B cell (primary cell): ENCODE results near the gene GLIS1. TPM values are rescaled to one million over a fixed set of nuclear protein-coding genes. Genes with fewer than 3 reads are reported as not detected.

Experiments
- ATAC-seq: fragments of 200-7000 bp; cut with Tn5 transposase; one replicate; pipeline ENCODE4 v1.10.0; 2021; ENCODE audit warnings: low read depth, mild to moderate bottlenecking, moderate number of reproducible peaks, moderate library complexity
- CTCF ChIA-PET: fragments of 350-600 bp; sonication (Branson Sonifier 250); formaldehyde crosslinking; loops from one replicate; lab custom pipeline; 2021; ENCODE audit warnings: antibody characterized with exemption, inconsistent platforms; lab: Charles Lee
- POLR2A ChIA-PET: fragments of 350-600 bp; sonication (Branson Sonifier 250); formaldehyde crosslinking; loops from one replicate; lab custom pipeline; 2021; ENCODE audit warnings: antibody characterized with exemption; lab: Charles Lee
- DNase-seq: peaks from one replicate; pipeline ENCODE4 v3.0.0; 2013
- H2AFZ ChIP-seq: 2 replicates; pipeline ENCODE4 v1.6.1; 2012; ENCODE audit warnings: mild to moderate bottlenecking, low read depth, low read length; ENCODE audit not compliant: insufficient read depth, poor library complexity, severe bottlenecking
- H3K27ac ChIP-seq, 2 donors: 1 replicate in 1 of 2; 2 replicates in 1 of 2; pipeline ENCODE4 v1.5.1; 2012 to 2013; ENCODE audit warnings: low read length in 2 of 2, mild to moderate bottlenecking in 2 of 2, moderate library complexity in 1 of 2
- H3K27me3 ChIP-seq, 4 experiments: fragments of 200-600 bp in 1 of 4; sonication (generic) in 1 of 4; replicated peaks in 1 of 4; 1 replicate in 2 of 4; 2 replicates in 2 of 4; pipeline versions ENCODE4 v1.6.1 to v1.7.0; 2013 to 2016; ENCODE audit warnings: low read length in 3 of 4, mild to moderate bottlenecking in 2 of 4, mixed read lengths in 1 of 4, moderate library complexity in 1 of 4; ENCODE audit not compliant: insufficient read depth in 4 of 4, control insufficient read depth in 3 of 4; ENCODE audit errors: control extremely low read depth in 1 of 4
- H3K36me3 ChIP-seq, 2 experiments: replicated peaks in 1 of 2; 1 replicate in 1 of 2; 2 replicates in 1 of 2; pipeline versions ENCODE4 v1.6.1 to v1.7.1; 2013; ENCODE audit warnings: low read length in 1 of 2; ENCODE audit not compliant: insufficient read depth in 2 of 2, control insufficient read depth in 1 of 2; ENCODE audit errors: control extremely low read depth in 1 of 2, extremely low read depth in 1 of 2
- H3K4me1 ChIP-seq, 2 donors: fragments of 200-600 bp in 1 of 2; sonication (generic) in 1 of 2; 1 replicate in 1 of 2; 2 replicates in 1 of 2; pipeline versions ENCODE4 v1.5.1 to v1.6.1; 2013 to 2017; ENCODE audit warnings: low read length in 2 of 2; ENCODE audit not compliant: control insufficient read depth in 2 of 2, insufficient read depth in 2 of 2
- H3K4me2 ChIP-seq: replicated peaks from 2 replicates; pipeline ENCODE3; 2012; ENCODE audit warnings: mild to moderate bottlenecking, low read depth, low read length; ENCODE audit not compliant: poor library complexity, severe bottlenecking
- H3K4me3 ChIP-seq, 5 experiments: fragments of 200-600 bp in 1 of 5; sonication (generic) in 1 of 5; 1 replicate in 3 of 5; 2 replicates in 2 of 5; pipeline versions ENCODE4 v1.5.1 to v1.7.0; 2011 to 2016; ENCODE audit warnings: low read length in 4 of 5, mild to moderate bottlenecking in 4 of 5, low read depth in 2 of 5, control low read depth in 1 of 5, moderate library complexity in 1 of 5; ENCODE audit not compliant: insufficient read depth in 1 of 5; ENCODE audit errors: control extremely low read depth in 1 of 5, extremely low read depth in 1 of 5
- H3K79me2 ChIP-seq: fragments of 200-600 bp; sonication (generic); one replicate; pipeline ENCODE4 v1.6.0; 2016; ENCODE audit warnings: low read length; ENCODE audit not compliant: control insufficient read depth, insufficient read depth
- H3K9ac ChIP-seq: fragments of 200-600 bp; sonication (generic); 2 replicates; pipeline ENCODE4 v1.6.1; 2017; ENCODE audit warnings: mild to moderate bottlenecking, low read length, moderate library complexity
- H3K9me3 ChIP-seq, 3 donors: one replicate each; pipeline versions ENCODE4 v1.6.1 to v1.7.1; 2013; ENCODE audit warnings: low read length in 2 of 3; ENCODE audit not compliant: control insufficient read depth in 2 of 3, insufficient read depth in 1 of 3; ENCODE audit errors: control extremely low read depth in 1 of 3
- H4K20me1 ChIP-seq: 2 replicates; pipeline ENCODE4 v1.6.0; 2012; ENCODE audit warnings: mild to moderate bottlenecking, low read length; ENCODE audit not compliant: insufficient read depth, control insufficient read depth, poor library complexity, severe bottlenecking
- H3K27ac Mint-ChIP-seq: one replicate; pipeline ENCODE4 v1.8.0; 2021; ENCODE audit warnings: mixed read lengths
- H3K27me3 Mint-ChIP-seq: one replicate; pipeline ENCODE4 v1.8.0; 2021; ENCODE audit warnings: mixed read lengths
- H3K4me1 Mint-ChIP-seq: one replicate; pipeline ENCODE4 v1.8.0; 2021; ENCODE audit warnings: mixed read lengths
- H3K4me3 Mint-ChIP-seq: one replicate; pipeline ENCODE4 v1.8.0; 2021; ENCODE audit warnings: mixed read lengths
- H3K9me3 Mint-ChIP-seq: one replicate; pipeline ENCODE4 v1.8.0; 2022; ENCODE audit warnings: mixed read lengths; ENCODE audit not compliant: insufficient read depth
- EZH2 ChIP-seq: IDR thresholded peaks from 2 replicates; pipeline ENCODE4 v1.6.1; 2012; ENCODE audit warnings: borderline replicate concordance, low read depth, mild to moderate bottlenecking, moderate library complexity, low read length; ENCODE audit not compliant: insufficient read depth, poor library complexity, severe bottlenecking
- WGBS: methylation state at CpG from one replicate; pipeline ENCODE4 v1.1.5; 2013; ENCODE audit warnings: missing lambda C conversion rate; ENCODE audit not compliant: insufficient coverage; 5-methylcytosine and 5-hydroxymethylcytosine counted together
- intact Hi-C: fragments of 100-400 bp; cut with micrococcal nuclease; formaldehyde crosslinking; loops from one replicate; pipeline ENCODE4 v1.10.0; 2022
- polyA plus RNA-seq: library from polyadenylated mRNA; depleted of rRNA; stranded (reverse); fragments of >200 nt; gene quantifications from 2 replicates; pipeline ENCODE4 v1.2.3, GENCODE V29; 2012
- total RNA-seq, 2 donors: library from RNA; stranded (reverse); fragments of 120-200 nt in 1 of 2; gene quantifications; 1 replicate in 1 of 2; 2 replicates in 1 of 2; pipeline versions ENCODE4 v1.2.3 to v1.2.4, GENCODE V29; 2013 to 2022
- TF ChIP-seq, protein P1 (sequence below): fragments of 200-600 bp; IDR thresholded peaks from one replicate; pipeline ENCODE4 v1.8.0; 2022; ENCODE audit warnings: antibody characterized with exemption, mild to moderate bottlenecking

GLIS1 gene
- total and polyA plus RNA-seq, 2 donors (not counting 1 experiment from before 2014, with no cell fraction given): not detected

DNA sequence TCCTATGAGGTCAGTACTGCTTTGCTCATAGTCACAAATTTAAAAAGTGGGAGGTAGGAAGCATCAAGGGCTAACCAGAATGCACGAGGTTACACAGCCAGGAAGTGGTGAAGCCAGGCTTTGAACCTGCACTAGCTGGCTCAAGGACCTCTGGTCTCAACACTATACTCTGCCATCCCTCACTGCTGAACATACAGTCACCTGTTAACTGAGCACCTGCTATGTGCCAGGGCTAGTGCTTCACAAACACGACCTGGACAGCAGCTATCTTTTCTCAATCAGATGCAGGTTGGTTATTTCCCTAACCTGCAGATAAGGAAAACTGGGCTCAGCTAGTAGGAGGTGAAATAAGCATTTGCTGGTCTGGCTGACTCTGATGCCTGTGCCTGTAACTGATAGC lies 73.0 kb downstream of the GLIS1 start:
- no peaks in the 10 kb centered on the region for H3K4me1 Mint-ChIP-seq
- H3K27ac Mint-ChIP-seq: no peak overlapping the region
- no peak overlapping the region for H3K27ac ChIP-seq
- H4K20me1 ChIP-seq: no peaks in the 10 kb centered on the region
- H3K4me3 Mint-ChIP-seq: no peak overlapping the region
- ATAC-seq (no peak), DNase-seq (no peak)
- H3K27me3 Mint-ChIP-seq: no peaks in the 10 kb centered on the region
- H3K79me2 ChIP-seq: no peaks in the 10 kb centered on the region
- no peaks in the 10 kb centered on the region for H3K9me3 Mint-ChIP-seq
- H3K36me3 ChIP-seq: no peaks in the 10 kb centered on the region
- 25% methylated on average over 1 of the region's 2 CpGs for WGBS
- H3K9me3 ChIP-seq: no peaks in the 10 kb centered on the region
- H2AFZ ChIP-seq: no peak overlapping the region
- POLR2A ChIA-PET: no interaction called here
- H3K4me2 ChIP-seq: no peak overlapping the region
- CTCF ChIA-PET: interaction anchor here (0.9 kb wide), 1 partner anchor 387 kb away, joined by 3 read pairs; no protein-coding TSS in a partner anchor
- H3K4me3 ChIP-seq: no peak overlapping the region
- H3K9ac ChIP-seq: no peak overlapping the region
- H3K27me3 ChIP-seq: no peaks in the 10 kb centered on the region
- TF ChIP-seq EZH2: no peak
- TF ChIP-seq, protein P1, sequence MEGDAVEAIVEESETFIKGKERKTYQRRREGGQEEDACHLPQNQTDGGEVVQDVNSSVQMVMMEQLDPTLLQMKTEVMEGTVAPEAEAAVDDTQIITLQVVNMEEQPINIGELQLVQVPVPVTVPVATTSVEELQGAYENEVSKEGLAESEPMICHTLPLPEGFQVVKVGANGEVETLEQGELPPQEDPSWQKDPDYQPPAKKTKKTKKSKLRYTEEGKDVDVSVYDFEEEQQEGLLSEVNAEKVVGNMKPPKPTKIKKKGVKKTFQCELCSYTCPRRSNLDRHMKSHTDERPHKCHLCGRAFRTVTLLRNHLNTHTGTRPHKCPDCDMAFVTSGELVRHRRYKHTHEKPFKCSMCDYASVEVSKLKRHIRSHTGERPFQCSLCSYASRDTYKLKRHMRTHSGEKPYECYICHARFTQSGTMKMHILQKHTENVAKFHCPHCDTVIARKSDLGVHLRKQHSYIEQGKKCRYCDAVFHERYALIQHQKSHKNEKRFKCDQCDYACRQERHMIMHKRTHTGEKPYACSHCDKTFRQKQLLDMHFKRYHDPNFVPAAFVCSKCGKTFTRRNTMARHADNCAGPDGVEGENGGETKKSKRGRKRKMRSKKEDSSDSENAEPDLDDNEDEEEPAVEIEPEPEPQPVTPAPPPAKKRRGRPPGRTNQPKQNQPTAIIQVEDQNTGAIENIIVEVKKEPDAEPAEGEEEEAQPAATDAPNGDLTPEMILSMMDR: no peak
- intact Hi-C loops: no loop called here
- no peaks in the 10 kb centered on the region for H3K4me1 ChIP-seq

DNA sequence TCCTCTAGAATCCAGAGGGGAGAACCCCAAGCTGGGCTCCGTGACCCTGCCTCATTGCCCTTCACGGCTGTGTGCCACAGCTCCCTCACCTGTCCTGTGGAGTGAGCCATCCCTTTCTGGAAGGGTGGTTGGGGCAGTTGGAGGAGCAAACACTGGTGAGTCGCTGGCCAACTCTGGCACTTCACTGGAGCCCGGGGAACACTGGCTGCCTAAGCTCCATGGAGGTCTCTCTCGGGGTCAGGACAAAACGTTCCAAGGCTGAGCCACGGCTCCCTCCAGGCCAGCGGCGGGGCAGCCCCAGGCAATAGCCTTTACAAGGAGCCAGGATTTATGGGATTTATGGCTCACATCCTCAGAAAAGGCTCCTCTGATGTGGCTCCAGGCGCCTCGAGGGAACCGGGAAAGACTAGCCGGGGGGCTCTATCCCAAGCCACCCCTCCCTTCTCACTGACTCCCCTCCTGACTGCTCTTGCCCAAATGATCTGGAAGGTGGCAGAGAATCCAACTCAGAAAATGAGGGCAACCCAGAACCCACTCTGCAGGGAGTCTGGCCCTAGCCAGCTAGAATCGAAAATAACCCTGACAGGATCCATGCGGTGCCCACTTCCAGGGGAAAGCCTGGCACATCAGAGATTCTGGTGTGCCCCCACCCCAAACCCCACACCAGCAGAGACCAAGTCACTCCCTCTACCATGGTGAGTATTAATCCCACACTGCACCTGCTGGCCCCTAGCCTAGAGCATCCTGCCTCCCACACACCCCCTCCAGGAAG lies 75.2 kb downstream of the GLIS1 start:
- DNase-seq: no peak
- Mint-ChIP-seq H3K4me3 (no peak overlapping the region), H3K4me1 (no peaks in the 10 kb centered on the region), H3K27ac (no peak overlapping the region), H3K9me3 (no peaks in the 10 kb centered on the region), H3K27me3 (no peaks in the 10 kb centered on the region)
- no peaks in the 10 kb centered on the region for H3K36me3 ChIP-seq
- no peaks in the 10 kb centered on the region for H4K20me1 ChIP-seq
- no peak overlapping the region for H3K4me2 ChIP-seq
- POLR2A ChIA-PET: no interaction called here
- no peak for ATAC-seq
- no peaks in the 10 kb centered on the region for H3K9me3 ChIP-seq
- 87% methylated on average over 15 of the region's 15 CpGs for WGBS
- H3K79me2 ChIP-seq: no peaks in the 10 kb centered on the region
- CTCF ChIA-PET: no interaction called here
- TF ChIP-seq, protein P1: no peak
- TF ChIP-seq EZH2: no peak
- H3K4me1 ChIP-seq: no peaks in the 10 kb centered on the region
- no peak overlapping the region for H3K4me3 ChIP-seq
- intact Hi-C loops: no loop called here
- H2AFZ ChIP-seq: no peak overlapping the region
- no peak overlapping the region for H3K9ac ChIP-seq
- H3K27ac ChIP-seq: no peak overlapping the region
- no peaks in the 10 kb centered on the region for H3K27me3 ChIP-seq
